Liver (tissue), 9 donors: ENCODE data around the gene LRIG1. TPM values are rescaled to one million over a fixed set of nuclear protein-coding genes. Genes with fewer than 3 reads are reported as not detected.

Source experiments
- DNase-seq: peaks from one replicate; pipeline ENCODE4 v3.0.0-alpha.2; 2017; ENCODE audit warnings: low spot score
- H3K27ac ChIP-seq, 2 donors: one replicate each; pipeline ENCODE4 v1.7.0; 2013; ENCODE audit warnings: inconsistent platforms in 2 of 2, low read length in 2 of 2, control low read depth in 1 of 2, low read depth in 1 of 2, mild to moderate bottlenecking in 1 of 2
- H3K27me3 ChIP-seq, 4 donors: one replicate each; pipeline versions ENCODE4 v1.6.1 to v1.7.0; 2013; ENCODE audit warnings: low read length in 3 of 4, inconsistent platforms in 1 of 4, mild to moderate bottlenecking in 1 of 4, moderate library complexity in 1 of 4; ENCODE audit not compliant: control insufficient read depth in 4 of 4, insufficient read depth in 4 of 4
- H3K36me3 ChIP-seq, 4 donors: one replicate each; pipeline versions ENCODE4 v1.6.1 to v1.7.0; 2013; ENCODE audit warnings: low read length in 3 of 4, mild to moderate bottlenecking in 3 of 4, low read depth in 1 of 4, moderate library complexity in 1 of 4; ENCODE audit not compliant: control insufficient read depth in 4 of 4, insufficient read depth in 3 of 4
- H3K4me1 ChIP-seq, 4 donors: one replicate each; pipeline versions ENCODE4 v1.6.1 to v1.7.0; 2013; ENCODE audit warnings: low read length in 3 of 4, mild to moderate bottlenecking in 3 of 4, moderate library complexity in 1 of 4; ENCODE audit not compliant: control insufficient read depth in 4 of 4, insufficient read depth in 4 of 4
- H3K4me3 ChIP-seq, 3 donors: one replicate each; pipeline versions ENCODE4 v1.6.1 to v1.7.0; 2013; ENCODE audit warnings: low read length in 3 of 3, control low read depth in 1 of 3, low read depth in 1 of 3, mild to moderate bottlenecking in 1 of 3
- H3K9ac ChIP-seq, 2 donors: one replicate each; pipeline ENCODE4 v1.7.0; 2013; ENCODE audit warnings: low read length in 2 of 2, mild to moderate bottlenecking in 2 of 2, moderate library complexity in 2 of 2, control low read depth in 1 of 2, low read depth in 1 of 2
- H3K9me3 ChIP-seq, 4 donors: one replicate each; pipeline versions ENCODE4 v1.6.1 to v1.7.0; 2013; ENCODE audit warnings: low read length in 3 of 4; ENCODE audit not compliant: control insufficient read depth in 4 of 4
- ATF3 ChIP-seq: IDR thresholded peaks from 2 replicates; pipeline ENCODE4 v1.6.1; 2016; ENCODE audit warnings: antibody characterized with exemption
- EGR1 ChIP-seq, 2 donors: IDR thresholded peaks; 2 replicates each; pipeline ENCODE4 v1.6.1; 2016 to 2018; ENCODE audit warnings: antibody characterized with exemption in 2 of 2, low read depth in 2 of 2
- FOXA1 ChIP-seq: IDR thresholded peaks from 2 replicates; pipeline ENCODE4 v1.6.1; 2016; ENCODE audit warnings: antibody characterized with exemption
- FOXA2 ChIP-seq: IDR thresholded peaks from 2 replicates; pipeline ENCODE4 v1.6.1; 2016; ENCODE audit warnings: antibody characterized with exemption
- GABPA ChIP-seq, 2 donors: IDR thresholded peaks in 1 of 2; conservative IDR thresholded peaks in 1 of 2; 2 replicates each; pipeline ENCODE4 v1.6.1; 2016; ENCODE audit warnings: antibody characterized with exemption in 2 of 2, mild to moderate bottlenecking in 1 of 2, moderate library complexity in 1 of 2
- HNF4A ChIP-seq, 2 donors: conservative IDR thresholded peaks; 2 replicates each; pipeline ENCODE4 v1.6.1; 2016; ENCODE audit warnings: antibody characterized with exemption in 2 of 2, mild to moderate bottlenecking in 2 of 2
- HNF4G ChIP-seq: IDR thresholded peaks from 2 replicates; pipeline ENCODE4 v1.6.1; 2016; ENCODE audit warnings: antibody characterized with exemption
- JUND ChIP-seq, 2 donors: IDR thresholded peaks; 2 replicates each; pipeline ENCODE4 v1.6.1; 2016; ENCODE audit warnings: antibody characterized with exemption in 2 of 2
- MAX ChIP-seq: IDR thresholded peaks from 2 replicates; pipeline ENCODE4 v1.6.1; 2016; ENCODE audit warnings: antibody characterized with exemption
- NR2F2 ChIP-seq: IDR thresholded peaks from 2 replicates; pipeline ENCODE4 v1.6.1; 2016; ENCODE audit warnings: antibody characterized with exemption
- RAD21 ChIP-seq, 2 donors: IDR thresholded peaks; 2 replicates each; pipeline ENCODE4 v1.6.1; 2016; ENCODE audit warnings: antibody characterized with exemption in 2 of 2, mild to moderate bottlenecking in 2 of 2
- REST ChIP-seq: IDR thresholded peaks from 2 replicates; pipeline ENCODE4 v1.6.1; 2016; ENCODE audit warnings: antibody characterized with exemption, mild to moderate bottlenecking
- RXRA ChIP-seq, 2 donors: IDR thresholded peaks; 2 replicates each; pipeline ENCODE4 v1.6.1; 2017 to 2018; ENCODE audit warnings: antibody characterized with exemption in 2 of 2, mild to moderate bottlenecking in 1 of 2
- SP1 ChIP-seq: IDR thresholded peaks from 2 replicates; pipeline ENCODE4 v1.6.1; 2018; ENCODE audit warnings: antibody characterized with exemption, mild to moderate bottlenecking
- TAF1 ChIP-seq: conservative IDR thresholded peaks from 2 replicates; pipeline ENCODE4 v1.6.1; 2016; ENCODE audit warnings: antibody characterized with exemption, mild to moderate bottlenecking
- YY1 ChIP-seq: IDR thresholded peaks from 2 replicates; pipeline ENCODE4 v1.6.1; 2016; ENCODE audit warnings: antibody characterized with exemption, mild to moderate bottlenecking
- WGBS: extraction: QIAGEN DNeasy Blood & Tissue Kit; methylation state at CpG from one replicate; pipeline ENCODE4 v1.1.7; 2013; 5-methylcytosine and 5-hydroxymethylcytosine counted together
- polyA plus RNA-seq, 2 donors: library from polyadenylated mRNA; stranded (reverse) in 1 of 2; unstranded in 1 of 2; fragments of 200-250 nt in 1 of 2; fragments of >200 nt in 1 of 2; fragmentation: Nextera tagmentation in 1 of 2; extraction: Ambion mirVana in 1 of 2; gene quantifications; one replicate each; pipeline versions ENCODE4 v1.2.1 to v1.2.3, GENCODE V29; 2013 to 2015
- total RNA-seq, 2 donors: library from RNA; depleted of rRNA; stranded (reverse); fragments of >200 nt; gene quantifications; one replicate each; pipeline ENCODE4 v1.2.3, GENCODE V29; 2014
- TF ChIP-seq, protein P1 (sequence below): IDR thresholded peaks from 2 replicates; pipeline ENCODE4 v1.6.1; 2016; ENCODE audit warnings: antibody characterized with exemption
- TF ChIP-seq, protein P2 (sequence below): fragments of 150-350 bp; IDR thresholded peaks from 2 replicates; pipeline ENCODE4 v1.5.1; 2017; ENCODE audit warnings: improper control_type of control experiment, low read depth, low read length; ENCODE audit not compliant: missing input control
- donor health status: healthy.
- donor health status: healthy.
- donor health status: healthy.
- donor health status: healthy.
- donor health status: healthy.

Gene LRIG1
- total and polyA plus RNA-seq, 4 donors, result 9.4 to 48.9 (median 12.9) TPM

GRCh38 chr3:66430876-66431275 lies 69.9 kb downstream of the LRIG1 start:
- 95% methylated on average over 8 of the region's 8 CpGs for WGBS
- Histone ChIP-seq H3K4me3 (no peak overlapping the region), H3K27me3 (no peaks in the 10 kb centered on the region), H3K4me1 (peaks cover 4 to 21% (median 15%) of the 10 kb centered on the region in 4 donors), H3K36me3 (peaks cover 0 to 5% (median 0%) of the 10 kb centered on the region in 4 donors), H3K9ac (no peak overlapping the region), H3K27ac (no peak overlapping the region), H3K9me3 (no peaks in the 10 kb centered on the region)
- DNase-seq, result no peak
- no peak for TF ChIP-seq ATF3
- TF ChIP-seq NR2F2, result no peak
- TF ChIP-seq JUND (IDR thresholded peaks at IDR 0.05), result no peak
- no peak for TF ChIP-seq HNF4G
- TF ChIP-seq, protein P1, sequence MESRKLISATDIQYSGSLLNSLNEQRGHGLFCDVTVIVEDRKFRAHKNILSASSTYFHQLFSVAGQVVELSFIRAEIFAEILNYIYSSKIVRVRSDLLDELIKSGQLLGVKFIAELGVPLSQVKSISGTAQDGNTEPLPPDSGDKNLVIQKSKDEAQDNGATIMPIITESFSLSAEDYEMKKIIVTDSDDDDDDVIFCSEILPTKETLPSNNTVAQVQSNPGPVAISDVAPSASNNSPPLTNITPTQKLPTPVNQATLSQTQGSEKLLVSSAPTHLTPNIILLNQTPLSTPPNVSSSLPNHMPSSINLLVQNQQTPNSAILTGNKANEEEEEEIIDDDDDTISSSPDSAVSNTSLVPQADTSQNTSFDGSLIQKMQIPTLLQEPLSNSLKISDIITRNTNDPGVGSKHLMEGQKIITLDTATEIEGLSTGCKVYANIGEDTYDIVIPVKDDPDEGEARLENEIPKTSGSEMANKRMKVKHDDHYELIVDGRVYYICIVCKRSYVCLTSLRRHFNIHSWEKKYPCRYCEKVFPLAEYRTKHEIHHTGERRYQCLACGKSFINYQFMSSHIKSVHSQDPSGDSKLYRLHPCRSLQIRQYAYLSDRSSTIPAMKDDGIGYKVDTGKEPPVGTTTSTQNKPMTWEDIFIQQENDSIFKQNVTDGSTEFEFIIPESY, result no peak
- TF ChIP-seq RXRA (IDR thresholded peaks at IDR 0.05), result no peak
- TF ChIP-seq SP1, result no peak
- no peak for TF ChIP-seq RAD21 (IDR thresholded peaks at IDR 0.05)
- TF ChIP-seq MAX, result no peak
- no peak for TF ChIP-seq YY1
- TF ChIP-seq HNF4A (conservative IDR thresholded peaks at IDR 0.05), result no peak
- no peak for TF ChIP-seq FOXA1
- TF ChIP-seq, protein P2, sequence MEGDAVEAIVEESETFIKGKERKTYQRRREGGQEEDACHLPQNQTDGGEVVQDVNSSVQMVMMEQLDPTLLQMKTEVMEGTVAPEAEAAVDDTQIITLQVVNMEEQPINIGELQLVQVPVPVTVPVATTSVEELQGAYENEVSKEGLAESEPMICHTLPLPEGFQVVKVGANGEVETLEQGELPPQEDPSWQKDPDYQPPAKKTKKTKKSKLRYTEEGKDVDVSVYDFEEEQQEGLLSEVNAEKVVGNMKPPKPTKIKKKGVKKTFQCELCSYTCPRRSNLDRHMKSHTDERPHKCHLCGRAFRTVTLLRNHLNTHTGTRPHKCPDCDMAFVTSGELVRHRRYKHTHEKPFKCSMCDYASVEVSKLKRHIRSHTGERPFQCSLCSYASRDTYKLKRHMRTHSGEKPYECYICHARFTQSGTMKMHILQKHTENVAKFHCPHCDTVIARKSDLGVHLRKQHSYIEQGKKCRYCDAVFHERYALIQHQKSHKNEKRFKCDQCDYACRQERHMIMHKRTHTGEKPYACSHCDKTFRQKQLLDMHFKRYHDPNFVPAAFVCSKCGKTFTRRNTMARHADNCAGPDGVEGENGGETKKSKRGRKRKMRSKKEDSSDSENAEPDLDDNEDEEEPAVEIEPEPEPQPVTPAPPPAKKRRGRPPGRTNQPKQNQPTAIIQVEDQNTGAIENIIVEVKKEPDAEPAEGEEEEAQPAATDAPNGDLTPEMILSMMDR, result no peak
- no peak for TF ChIP-seq REST
- TF ChIP-seq EGR1 (IDR thresholded peaks at IDR 0.05; ENCODE audit: low read depth in 2 of 2), result no peak
- TF ChIP-seq GABPA (IDR thresholded peaks at IDR 0.05 in 1 of 2, conservative IDR thresholded peaks at IDR 0.05 in 1 of 2), result no peak
- TF ChIP-seq FOXA2, result no peak
- no peak for TF ChIP-seq TAF1
